HUES64 (cell line): ENCODE measurements around the gene TRIP4.
A peak's percentile ranks its signal among the peaks of the same experiment; 100 is the strongest.
"Not testable (repeated sequence)": the region's sequence is repeated elsewhere in the genome, so short reads cannot be mapped to it uniquely, and the experiment has no call there.

Source experiments
- H3K27ac ChIP-seq: 2 replicates; pipeline ENCODE4 v1.7.0; 2013; ENCODE audit warnings: low read depth, low read length, inconsistent platforms
- H3K27me3 ChIP-seq: 2 replicates; pipeline ENCODE4 v1.6.1; 2013; ENCODE audit warnings: mild to moderate bottlenecking, low read length; ENCODE audit not compliant: insufficient read depth
- H3K36me3 ChIP-seq: 2 replicates; pipeline ENCODE4 v1.6.1; 2013; ENCODE audit warnings: mild to moderate bottlenecking, low read length; ENCODE audit not compliant: insufficient read depth
- H3K4me1 ChIP-seq: 2 replicates; pipeline ENCODE4 v1.6.1; 2013; ENCODE audit warnings: mild to moderate bottlenecking, low read length, moderate library complexity; ENCODE audit not compliant: insufficient read depth
- H3K4me3 ChIP-seq: 2 replicates; pipeline ENCODE4 v1.5.1; 2013; ENCODE audit warnings: mild to moderate bottlenecking, low read length, moderate library complexity
- H3K9ac ChIP-seq: 2 replicates; pipeline ENCODE4 v1.6.1; 2013; ENCODE audit warnings: mild to moderate bottlenecking, low read depth, low read length
- H3K9me3 ChIP-seq: 2 replicates; pipeline ENCODE4 v1.6.1; 2013; ENCODE audit warnings: low read depth, low read length; ENCODE audit not compliant: insufficient read depth
- WGBS: fragments of 150-250, 120-280 bp; methylation state at CpG from one replicate; pipeline ENCODE4 v1.1.7; 2013; ENCODE audit warnings: missing lambda C conversion rate; 5-methylcytosine and 5-hydroxymethylcytosine counted together

TRIP4 gene

GRCh38 chr15:64466408-64467141, 78.9 kb downstream of the TRIP4 start:
- H3K4me1 ChIP-seq = peaks cover 40% of the 10 kb centered on the region
- 77% methylated on average over 3 of the region's 4 CpGs for WGBS
- H3K9me3 ChIP-seq = no peaks in the 10 kb centered on the region
- no peaks in the 10 kb centered on the region for H3K27me3 ChIP-seq
- H3K9ac ChIP-seq = no peak overlapping the region
- H3K27ac ChIP-seq = peak overlapping the region; percentile 13; the same call in 1 of the 2 replicates
- no peak overlapping the region for H3K4me3 ChIP-seq
- H3K36me3 ChIP-seq = peaks cover 9% of the 10 kb centered on the region; the same call in 1 of the 2 replicates

- Histone ChIP-seq H3K9ac (no peak overlapping the region), H3K4me3 (no peak overlapping the region), H3K9me3 (no peaks in the 10 kb centered on the region), H3K27ac (no peak overlapping the region), H3K36me3 (peaks cover 7% of the 10 kb centered on the region; the same call in 1 of the 2 replicates), H3K4me1 (peaks cover 12% of the 10 kb centered on the region), H3K27me3 (no peaks in the 10 kb centered on the region)
- 94% methylated on average over 4 of the region's 4 CpGs for WGBS
Observed at GRCh38 chr15:64472161-64472560, 84.5 kb downstream of the TRIP4 start.

DNA sequence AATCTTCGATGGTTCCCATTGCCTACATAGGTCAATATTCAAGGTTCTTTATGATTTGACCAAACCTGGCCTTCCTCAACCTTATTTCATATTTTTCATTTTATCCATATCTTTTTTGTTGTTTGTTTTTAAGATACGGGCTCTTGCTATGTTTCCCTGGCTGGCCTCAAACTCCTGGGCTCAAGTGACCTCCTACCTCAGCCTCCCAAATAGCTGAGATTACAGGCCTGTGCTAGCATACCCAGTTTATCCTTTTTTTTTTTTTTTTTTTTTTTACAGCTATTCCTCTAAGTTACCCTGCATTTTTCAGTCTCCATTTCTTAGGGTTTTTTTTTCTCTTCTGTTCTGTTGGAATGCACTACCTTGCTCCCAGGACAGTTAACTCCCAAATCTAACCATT, 87.2 kb downstream of the TRIP4 start:
- no peaks in the 10 kb centered on the region for H3K36me3 ChIP-seq
- H3K27me3 ChIP-seq = no peaks in the 10 kb centered on the region
- H3K9me3 ChIP-seq = no peaks in the 10 kb centered on the region
- no peak overlapping the region for H3K27ac ChIP-seq
- no peak overlapping the region for H3K4me3 ChIP-seq
- 96% methylated on average over 2 of the region's 2 CpGs for WGBS
- peaks cover 11% of the 10 kb centered on the region; the same call in 1 of the 2 replicates for H3K4me1 ChIP-seq
- H3K9ac ChIP-seq = no peak overlapping the region

- 89% methylated on average over 1 of the region's 1 CpG for WGBS
- no peaks in the 10 kb centered on the region for H3K27me3 ChIP-seq
Observed at GRCh38 chr15:64476550-64476949, 88.9 kb downstream of the TRIP4 start.

DNA sequence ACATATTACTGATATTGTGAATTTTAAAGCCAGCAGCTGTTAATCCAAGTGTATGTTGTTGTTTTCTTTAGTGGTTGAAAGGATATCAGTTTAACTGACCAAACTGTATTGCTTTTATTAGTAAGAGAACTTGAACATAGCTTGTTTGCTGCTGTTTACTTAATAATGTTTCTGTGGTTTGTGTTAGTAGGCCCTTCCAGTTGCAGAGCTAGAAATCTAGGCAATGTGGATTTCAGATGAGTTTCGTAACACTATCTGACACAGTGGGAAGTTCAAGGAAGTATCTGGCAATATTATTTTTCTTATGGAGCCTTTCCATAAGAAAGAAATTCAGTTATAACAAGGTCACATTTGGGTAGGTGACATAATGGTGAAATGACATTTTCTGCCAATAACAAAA, 91.2 kb downstream of the TRIP4 start:
- Histone ChIP-seq H3K27me3 (no peaks in the 10 kb centered on the region), H3K9me3 (no peaks in the 10 kb centered on the region), H3K36me3 (no peaks in the 10 kb centered on the region), H3K4me3 (no peak overlapping the region), H3K4me1 (peaks cover 11% of the 10 kb centered on the region; the same call in 1 of the 2 replicates), H3K27ac (no peak overlapping the region), H3K9ac (no peak overlapping the region)
- WGBS = 0% methylated on average over 1 of the region's 1 CpG

More at GRCh38 chr15:64476550-64476949, 88.9 kb downstream of the TRIP4 start:
- H3K27ac ChIP-seq = no peak overlapping the region
- peaks cover 11% of the 10 kb centered on the region; the same call in 1 of the 2 replicates for H3K4me1 ChIP-seq
- no peak overlapping the region for H3K4me3 ChIP-seq
- no peaks in the 10 kb centered on the region for H3K36me3 ChIP-seq
- no peaks in the 10 kb centered on the region for H3K9me3 ChIP-seq
- no peak overlapping the region for H3K9ac ChIP-seq

DNA sequence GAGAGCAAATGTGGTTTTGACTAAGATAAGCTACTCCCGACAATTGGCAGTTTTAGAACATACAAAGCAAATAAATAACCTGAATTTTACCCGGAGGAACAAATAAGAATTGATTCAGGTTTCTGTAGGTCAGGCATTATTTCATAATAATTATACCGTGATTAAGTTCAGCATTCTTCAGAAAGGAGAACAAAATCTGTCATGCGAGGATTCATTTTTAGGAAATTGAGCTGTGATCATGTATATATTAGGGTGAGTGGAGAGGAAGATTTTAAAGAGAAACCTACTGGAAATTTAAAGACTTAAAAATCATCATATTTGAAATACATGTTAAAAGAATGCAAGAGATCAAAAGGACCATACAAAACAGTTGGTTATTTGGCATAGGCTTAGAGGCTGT, 93.3 kb downstream of the TRIP4 start:
- Histone ChIP-seq H3K4me1 (peaks cover 9% of the 10 kb centered on the region; the same call in 1 of the 2 replicates), H3K4me3 (no peak overlapping the region), H3K9ac (no peak overlapping the region), H3K27me3 (no peaks in the 10 kb centered on the region), H3K36me3 (no peaks in the 10 kb centered on the region), H3K27ac (no peak overlapping the region), H3K9me3 (no peaks in the 10 kb centered on the region)
- 99% methylated on average over 4 of the region's 4 CpGs for WGBS

DNA sequence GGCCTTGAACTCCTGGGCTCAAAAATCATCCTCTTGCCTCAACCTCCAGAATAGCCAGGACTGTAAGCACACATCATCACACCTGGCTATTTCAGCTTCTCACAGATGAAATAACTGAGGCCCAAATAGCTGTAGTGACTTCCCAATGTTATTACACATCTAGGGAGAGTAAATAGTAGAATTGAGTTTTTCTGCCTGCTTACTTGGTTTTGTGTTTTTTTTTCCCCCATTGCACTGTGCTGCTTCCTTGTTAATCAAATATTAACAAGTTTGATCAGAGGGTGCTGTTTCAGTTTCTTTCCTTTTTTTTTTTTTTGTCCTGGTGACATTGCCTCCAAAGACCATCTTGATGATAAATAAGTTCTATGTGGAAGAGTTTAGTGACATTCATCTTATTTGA, 96.1 kb downstream of the TRIP4 start:
- Histone ChIP-seq H3K4me1 (no peaks in the 10 kb centered on the region), H3K27me3 (no peaks in the 10 kb centered on the region), H3K9me3 (no peaks in the 10 kb centered on the region), H3K4me3 (no peak overlapping the region), H3K36me3 (peaks cover 11% of the 10 kb centered on the region; the same call in 1 of the 2 replicates), H3K9ac (no peak overlapping the region), H3K27ac (no peak overlapping the region)

DNA sequence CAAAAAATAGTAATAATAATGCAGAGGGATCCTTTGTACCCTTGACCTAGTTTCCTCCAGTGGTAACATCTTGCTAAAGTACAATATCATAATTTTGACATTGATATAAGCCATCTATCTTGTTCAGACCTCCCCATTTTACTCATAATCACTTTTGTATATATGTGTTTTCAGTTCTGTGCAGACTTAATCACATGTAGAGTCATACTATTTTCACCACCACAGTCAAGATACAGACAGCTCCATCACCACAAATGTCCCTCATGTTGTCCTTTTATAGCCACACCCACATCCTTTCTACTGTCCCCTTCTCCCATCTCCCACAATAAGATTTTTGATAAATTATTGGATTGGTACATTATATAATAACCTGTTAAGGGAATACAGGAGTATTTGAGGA, 98.2 kb downstream of the TRIP4 start:
- Histone ChIP-seq H3K27ac (no peak overlapping the region), H3K9ac (no peak overlapping the region), H3K27me3 (no peaks in the 10 kb centered on the region), H3K36me3 (peaks cover 12% of the 10 kb centered on the region; the same call in 1 of the 2 replicates), H3K4me1 (no peaks in the 10 kb centered on the region), H3K9me3 (no peaks in the 10 kb centered on the region), H3K4me3 (no peak overlapping the region)

DNA sequence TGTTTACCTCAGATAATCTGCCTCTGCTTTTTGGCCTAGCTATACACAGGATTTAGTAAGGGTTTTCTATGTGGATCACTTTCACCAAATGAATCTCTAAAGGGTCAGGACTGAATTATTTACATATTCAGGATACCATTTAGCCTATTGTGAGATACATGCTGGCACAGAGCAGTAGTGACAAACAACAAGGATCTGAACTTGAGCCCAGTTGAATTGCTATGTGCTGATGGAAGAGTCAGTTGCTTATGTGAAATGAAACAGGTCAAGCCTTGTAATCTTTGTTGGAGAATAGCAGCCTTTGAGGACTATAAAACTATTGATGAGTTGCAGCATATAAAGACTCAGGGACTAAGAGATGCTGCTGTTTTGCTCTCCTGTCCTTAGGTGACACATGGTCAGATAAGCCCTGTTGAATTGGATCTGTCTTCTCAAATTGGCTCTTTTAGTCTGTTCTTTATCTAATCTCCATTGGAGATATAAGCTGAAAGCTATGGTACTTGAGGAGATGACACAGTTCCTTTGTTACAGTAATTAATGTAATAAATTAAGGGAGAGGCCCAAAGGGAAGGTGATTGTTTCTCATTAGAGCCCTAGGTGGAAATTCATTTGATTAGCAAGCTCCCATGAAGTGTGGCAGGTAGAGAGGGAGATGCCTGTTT, 103.1 kb downstream of the TRIP4 start:
- Histone ChIP-seq H3K27me3 (no peaks in the 10 kb centered on the region), H3K36me3 (peaks cover 12% of the 10 kb centered on the region; the same call in 1 of the 2 replicates), H3K27ac (no peak overlapping the region), H3K9ac (no peak overlapping the region), H3K4me3 (no peak overlapping the region), H3K9me3 (no peaks in the 10 kb centered on the region), H3K4me1 (no peaks in the 10 kb centered on the region)

DNA sequence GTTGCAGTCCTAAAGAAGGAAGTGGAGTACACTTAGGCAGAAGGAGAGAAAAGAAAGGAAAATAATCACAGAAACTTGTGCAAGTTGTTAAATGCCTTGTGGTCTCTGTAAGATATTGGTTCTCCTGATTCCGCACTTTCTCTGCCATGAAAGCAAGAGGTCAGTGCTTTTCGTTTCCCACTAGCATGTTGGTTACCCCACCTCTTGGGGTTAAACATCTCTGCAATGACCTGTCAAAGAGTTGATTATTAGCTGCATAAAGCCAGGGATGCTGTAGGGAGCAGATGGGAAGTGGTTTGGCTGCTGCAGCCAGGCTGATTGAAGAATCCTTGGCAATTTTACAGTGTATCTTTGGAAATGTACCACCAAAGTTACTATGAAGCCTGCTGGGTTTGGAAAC, 106.0 kb downstream of the TRIP4 start:
- Histone ChIP-seq H3K4me1 (no peaks in the 10 kb centered on the region), H3K4me3 (no peak overlapping the region), H3K27ac (no peak overlapping the region), H3K36me3 (peaks cover 6% of the 10 kb centered on the region; the same call in 1 of the 2 replicates), H3K9me3 (no peaks in the 10 kb centered on the region), H3K27me3 (no peaks in the 10 kb centered on the region), H3K9ac (no peak overlapping the region)
- 87% methylated on average over 2 of the region's 2 CpGs for WGBS

DNA sequence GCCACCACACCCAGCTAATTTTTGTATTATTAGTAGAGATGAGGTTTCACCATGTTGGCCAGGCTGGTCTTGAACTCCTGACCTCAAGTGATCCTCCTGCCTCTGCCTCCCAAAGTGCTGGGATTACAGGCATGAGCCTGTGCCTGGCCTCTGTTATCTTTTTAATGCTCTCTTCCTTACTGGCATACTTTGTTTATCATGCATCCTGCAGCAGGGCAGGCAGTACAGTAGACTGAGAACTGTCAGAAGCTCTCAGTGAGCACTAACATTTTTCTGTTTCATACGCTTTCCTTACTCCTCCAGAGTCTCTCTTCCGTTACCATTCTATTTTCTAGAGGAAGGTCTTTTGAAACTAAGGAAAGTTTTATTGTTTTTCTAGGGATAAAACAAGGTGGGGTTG, 108.3 kb downstream of the TRIP4 start:
- H3K4me1 ChIP-seq, H3K27ac ChIP-seq, H3K4me3 ChIP-seq, H3K9ac ChIP-seq, H3K9me3 ChIP-seq, H3K27me3 ChIP-seq: not testable (repeated sequence)
- 93% methylated on average over 2 of the region's 2 CpGs for WGBS
- H3K36me3 ChIP-seq = peaks cover 26% of the 10 kb centered on the region
